GM21825 (cell line): ENCODE data around the gene TP53BP1.

Experiments used
- ATAC-seq: cut with Tn5 transposase; IDR thresholded peaks from one replicate; pipeline ENCODE4 v1.9.1; 2021; ENCODE audit warnings: mild to moderate bottlenecking, moderate library complexity; ENCODE audit not compliant: unreplicated experiment

The TP53BP1 gene

GRCh38 chr15:43488790-43489189, 4.2 kb downstream of the TP53BP1 start:
- ATAC-seq = no peak

GRCh38 chr15:43487271-43487895, 5.6 kb downstream of the TP53BP1 start:
- no peak for ATAC-seq

DNA sequence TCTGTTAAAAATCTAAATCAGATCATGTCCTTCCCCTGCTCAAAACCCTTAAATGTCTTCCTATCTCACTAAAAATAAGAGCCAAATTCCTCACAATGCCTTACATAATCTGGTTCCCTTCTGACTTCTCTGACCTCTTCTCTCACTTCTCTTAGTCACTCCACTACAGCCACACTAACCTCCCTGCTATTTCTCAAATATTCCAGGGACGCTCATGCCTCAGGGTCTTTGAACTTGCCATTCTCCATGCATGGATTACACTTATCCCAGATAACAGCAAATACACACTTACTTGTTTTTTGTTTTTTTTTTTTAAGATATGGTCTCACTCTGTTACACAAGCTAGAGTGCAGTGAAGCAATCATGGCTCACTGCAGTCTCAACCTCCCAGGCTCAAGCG, 8.5 kb downstream of the TP53BP1 start:
- no peak for ATAC-seq

- ATAC-seq = no peak
These were observed 9.4 kb downstream of the TP53BP1 start for GRCh38 chr15:43483297-43484128.

DNA sequence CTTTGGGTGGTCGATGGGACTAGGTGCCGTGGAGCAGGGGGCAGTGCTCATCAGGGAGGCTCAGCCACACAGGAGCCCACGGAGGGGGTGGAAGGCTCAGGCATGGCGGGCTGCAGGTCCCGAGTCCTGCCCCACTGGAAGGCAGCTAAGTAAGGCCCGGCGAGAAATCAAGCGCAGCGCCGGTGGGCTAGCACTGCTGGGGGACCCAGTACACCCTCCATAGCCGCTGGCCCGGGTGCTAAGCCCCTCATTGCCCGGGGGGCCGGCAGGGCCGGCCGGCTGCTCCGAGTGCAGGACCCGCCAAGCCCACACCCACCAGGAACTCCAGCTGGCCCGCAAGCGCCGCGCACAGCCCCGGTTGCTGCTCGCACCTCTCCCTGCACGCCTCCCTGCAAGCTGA, 19.1 kb downstream of the TP53BP1 start:
- ATAC-seq = no peak

DNA sequence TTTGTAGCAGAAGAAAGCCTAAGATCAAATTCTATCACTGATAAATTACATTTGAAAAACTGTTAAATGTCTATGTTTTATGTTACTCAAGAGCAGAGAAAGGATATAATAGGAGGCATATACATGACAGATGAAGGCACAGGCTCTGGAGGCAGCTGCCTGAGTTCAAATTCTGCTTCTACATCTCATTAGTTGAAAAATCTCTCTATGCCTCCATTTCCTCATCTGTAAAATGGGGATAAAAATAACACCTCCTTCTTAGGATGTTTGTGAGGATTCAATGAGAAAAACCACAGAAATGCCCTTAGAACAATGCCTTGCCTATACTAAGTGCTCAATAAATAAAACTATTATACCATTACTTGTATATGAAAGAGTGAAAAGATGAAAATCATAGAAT, 21.0 kb downstream of the TP53BP1 start:
- no peak for ATAC-seq

GRCh38 chr15:43469867-43470266, 23.1 kb downstream of the TP53BP1 start:
- no peak for ATAC-seq

DNA sequence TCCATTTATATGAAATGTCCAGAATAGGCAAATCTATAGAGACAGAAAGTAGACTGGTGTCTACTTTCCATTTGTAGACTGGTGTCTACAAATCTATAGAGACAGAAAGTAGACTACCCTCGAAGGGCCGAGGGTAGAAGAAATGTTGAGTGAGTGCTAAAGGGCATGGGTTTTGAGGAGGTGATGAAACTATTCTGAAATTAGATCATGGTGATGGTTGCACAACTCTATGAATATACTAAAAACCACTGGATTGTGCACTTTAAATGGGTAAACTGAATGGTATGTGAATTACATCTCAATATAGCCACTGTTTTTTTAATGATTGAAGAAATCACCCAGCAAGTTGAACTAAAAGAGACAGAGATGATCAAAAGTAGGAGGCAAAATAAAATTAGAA, 27.9 kb downstream of the TP53BP1 start:
- ATAC-seq = no peak

GRCh38 chr15:43463998-43464397, 29.0 kb downstream of the TP53BP1 start:
- no peak for ATAC-seq

DNA sequence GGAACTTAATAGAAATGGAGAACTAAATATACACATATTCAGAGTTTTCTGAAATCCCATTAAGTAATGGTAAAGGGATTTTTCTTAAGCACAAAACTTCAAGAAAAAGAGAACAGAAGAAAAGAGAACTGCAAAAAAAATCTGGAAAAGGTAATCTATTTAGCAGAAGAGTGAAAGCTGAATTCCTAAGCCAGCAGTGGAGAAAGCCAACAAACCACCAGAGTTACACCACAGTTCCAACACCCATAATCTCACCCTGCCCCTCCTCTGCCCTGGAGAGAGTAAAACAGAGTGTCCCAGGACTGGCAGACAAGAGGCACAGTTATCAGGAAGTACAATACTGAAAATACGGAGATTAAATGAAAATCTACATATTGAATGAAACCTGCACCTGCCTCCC, 29.4 kb downstream of the TP53BP1 start:
- ATAC-seq = no peak

GRCh38 chr15:43449981-43450380, 43.0 kb downstream of the TP53BP1 start:
- ATAC-seq = no peak

- no peak for ATAC-seq
These were observed 46.6 kb downstream of the TP53BP1 start for GRCh38 chr15:43446344-43446743.

DNA sequence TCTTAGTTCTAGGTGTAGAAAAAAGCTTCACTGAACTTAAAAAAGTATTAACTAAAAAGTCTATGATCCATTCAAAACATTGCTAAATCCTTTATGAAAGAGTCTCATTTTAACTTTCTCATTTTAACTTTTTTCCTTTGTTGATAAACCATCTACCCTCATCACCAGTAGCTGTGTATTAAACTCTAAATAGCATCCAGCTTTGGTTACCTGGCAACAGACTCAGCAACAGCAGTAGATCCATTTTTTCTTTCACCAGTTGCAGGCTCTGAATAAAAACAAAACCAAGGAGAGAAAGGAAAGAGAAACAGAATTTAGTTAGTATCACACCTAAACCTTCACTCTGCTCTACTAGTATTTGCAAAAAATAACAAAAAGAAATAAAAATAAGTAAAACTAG, 51.6 kb downstream of the TP53BP1 start:
- no peak for ATAC-seq

- no peak for ATAC-seq
These were observed 52.2 kb downstream of the TP53BP1 start for GRCh38 chr15:43440721-43441281.

DNA sequence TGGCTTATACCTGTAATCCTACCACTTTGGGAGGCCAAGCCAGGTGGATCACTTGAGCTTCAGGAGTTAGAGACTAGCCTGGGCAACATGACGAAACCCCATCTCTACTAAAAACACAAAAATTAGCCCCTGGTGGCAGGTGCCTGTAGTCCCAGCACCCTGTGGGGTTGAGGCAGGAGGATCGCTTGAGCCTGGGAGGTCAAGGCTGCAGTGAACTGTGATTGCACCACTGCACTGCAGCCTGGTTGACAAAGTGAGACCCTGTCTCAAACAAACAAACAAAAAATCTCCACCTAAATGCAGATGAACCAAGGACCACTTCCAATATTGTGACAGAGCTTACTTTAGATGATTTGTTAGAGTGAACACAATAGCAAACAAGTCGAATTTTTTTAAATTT, 53.7 kb downstream of the TP53BP1 start:
- no peak for ATAC-seq

- no peak for ATAC-seq
These were observed 56.6 kb downstream of the TP53BP1 start for GRCh38 chr15:43436395-43436794.

DNA sequence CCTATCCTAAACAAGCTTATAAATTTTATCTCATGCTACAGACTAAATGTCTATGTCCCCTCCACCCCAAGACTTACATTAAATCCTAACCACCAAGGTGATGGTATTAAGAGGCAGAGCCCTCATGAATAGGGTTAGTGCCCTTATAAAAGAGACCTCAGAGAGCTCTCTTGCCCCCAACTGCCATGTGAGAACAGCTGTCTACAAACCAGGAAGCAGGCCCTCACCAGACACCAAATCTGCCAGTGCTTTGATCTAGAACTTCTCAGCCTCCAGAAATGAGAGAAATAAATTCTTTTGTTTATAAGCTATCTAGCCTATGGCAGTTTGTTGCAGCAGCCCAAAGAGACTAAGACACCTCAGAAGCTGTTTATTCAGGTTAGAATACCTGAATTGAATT, 58.5 kb downstream of the TP53BP1 start:
- no peak for ATAC-seq

DNA sequence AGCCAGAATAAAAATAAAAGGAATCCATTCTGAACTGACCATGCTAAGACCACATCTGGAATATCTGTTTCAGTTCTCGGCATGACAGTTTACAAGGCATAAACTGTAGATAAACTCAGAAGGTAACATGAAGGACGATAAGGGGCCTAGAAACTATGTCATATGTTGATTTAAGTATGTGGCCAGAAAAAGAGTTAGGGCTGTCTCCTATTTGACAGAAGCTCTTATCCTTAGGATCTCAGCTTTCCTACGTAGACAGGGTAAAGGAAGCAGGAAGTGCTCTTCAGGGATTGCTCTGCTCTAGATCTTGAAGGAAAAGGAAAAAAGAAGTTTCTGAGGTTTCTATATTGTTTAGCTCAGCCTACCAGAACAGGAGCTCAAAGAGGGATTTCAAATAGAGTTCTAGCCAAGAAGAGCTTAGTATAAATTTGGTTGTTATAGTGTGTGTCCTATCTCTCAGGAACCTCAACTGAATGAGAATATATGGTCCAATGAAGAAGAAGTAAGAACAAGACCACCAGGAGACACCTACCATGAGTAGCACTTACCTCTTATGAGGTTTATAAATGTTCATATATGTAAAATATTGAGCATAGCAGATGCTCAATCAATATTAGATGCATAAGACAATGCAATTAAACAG, 59.2 kb downstream of the TP53BP1 start:
- no peak for ATAC-seq

GRCh38 chr15:43433165-43433564, 59.8 kb downstream of the TP53BP1 start:
- no peak for ATAC-seq

GRCh38 chr15:43429687-43430086, 63.3 kb downstream of the TP53BP1 start:
- no peak for ATAC-seq

GRCh38 chr15:43423793-43424192, 69.2 kb downstream of the TP53BP1 start:
- ATAC-seq = no peak

GRCh38 chr15:43420876-43421275, 72.1 kb downstream of the TP53BP1 start:
- ATAC-seq = no peak
